Measurements from ENCODE around the gene TH. TPM values are rescaled to one million over a fixed set of nuclear protein-coding genes. Genes with fewer than 3 reads are reported as not detected.

TH gene
- polyA plus RNA-seq, 2 of the 4 experiments (the other 2 are of a cell fraction): not detected

DNA sequence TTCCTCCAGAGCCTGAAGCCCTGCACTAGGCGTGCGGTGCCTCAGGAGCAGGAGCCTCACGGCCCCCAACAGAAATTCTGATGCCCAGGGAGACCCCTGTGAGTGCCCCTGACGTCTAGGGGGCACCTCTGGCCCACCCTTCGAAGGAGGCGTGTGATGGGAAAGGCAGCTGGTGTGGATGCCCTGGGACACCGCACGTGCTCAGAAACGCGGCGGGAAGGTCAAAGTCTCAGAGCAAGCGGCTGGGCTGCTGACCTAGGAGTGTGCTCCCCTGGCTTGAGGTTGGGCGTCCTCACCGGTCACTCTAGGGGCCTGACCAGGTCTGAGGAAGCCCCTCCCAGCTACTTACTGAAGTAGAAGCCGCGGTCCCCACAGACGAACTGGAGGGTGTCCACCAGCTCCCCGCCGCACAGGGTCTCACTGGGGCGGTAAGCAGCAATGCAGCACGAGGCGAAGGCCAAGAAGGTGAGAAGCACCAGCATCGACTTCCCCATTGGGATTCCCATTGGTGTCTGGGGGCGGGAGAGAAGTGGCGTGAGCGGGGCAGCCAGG lies 36.5 kb downstream of the TH start:
- no peak for FAIRE-seq
- DNase-seq (ENCODE audit: low read depth in 1 of 2, low spot score in 1 of 2): no peak
- WGBS (ENCODE audit: missing lambda C conversion rate): 86% methylated on average over 23 of the region's 26 CpGs
- no peak for ATAC-seq
- Histone ChIP-seq H3K4me2 (no peak overlapping the region), H3K4me1 (peaks cover 14% of the 10 kb centered on the region), H3K4me3 (no peak overlapping the region), H3K27ac (no peak overlapping the region), H3K9me3 (no peaks in the 10 kb centered on the region)
- CTCF ChIA-PET: interaction anchor here (2.5 to 12.1 kb wide), 2 partner anchors 15 to 98 kb away, joined by 14 to 152 read pairs; no protein-coding TSS in a partner anchor
- TF ChIP-seq EHF (CRISPR knock-in tag; IDR thresholded peaks at IDR 0.05) (no peak), FOSB (CRISPR knock-in tag; IDR thresholded peaks at IDR 0.05) (no peak), EP300 (IDR thresholded peaks at IDR 0.05) (no peak), RARB (CRISPR knock-in tag; IDR thresholded peaks at IDR 0.05) (no peak), BCL3 (IDR thresholded peaks at IDR 0.05) (no peak), NR3C1 (IDR thresholded peaks at IDR 0.05) (no peak), HMGXB4 (CRISPR knock-in tag; IDR thresholded peaks at IDR 0.05; ENCODE audit: borderline replicate concordance) (no peak), HES2 (IDR thresholded peaks at IDR 0.05) (no peak), HOXB5 (CRISPR knock-in tag; IDR thresholded peaks at IDR 0.05) (no peak), USF2 (IDR thresholded peaks at IDR 0.05) (no peak), HDAC2 (IDR thresholded peaks at IDR 0.05) (no peak), SREBF2 (IDR thresholded peaks at IDR 0.05) (no peak), PBX3 (IDR thresholded peaks at IDR 0.05) (no peak), MAX (IDR thresholded peaks at IDR 0.05) (no peak), ZC3H11A (IDR thresholded peaks at IDR 0.05) (no peak), POLR2AphosphoS2 (conservative IDR thresholded peaks at IDR 0.05; ENCODE audit: low read length) (no peak)
- POLR2A ChIA-PET: no interaction called here

GRCh38 chr11:2134022-2135010 lies 37.3 kb downstream of the TH start:
- Histone ChIP-seq H3K4me3 (no peak overlapping the region), H3K4me2 (no peak overlapping the region), H3K4me1 (peaks cover 9% of the 10 kb centered on the region), H3K9me3 (no peaks in the 10 kb centered on the region), H3K27ac (no peak overlapping the region)
- WGBS (ENCODE audit: missing lambda C conversion rate): 68% methylated on average over 19 of the region's 19 CpGs
- ChIA-PET CTCF (interaction anchor here (0.5 to 12.1 kb wide), 6 partner anchors 16 to 587 kb away, joined by 3 to 152 read pairs (median 6); no protein-coding TSS in a partner anchor), POLR2A (no interaction called here)
- ATAC-seq: no peak
- DNase-seq (ENCODE audit: low read depth in 1 of 2, low spot score in 1 of 2): no peak
- TF ChIP-seq CHD2 (IDR thresholded peaks at IDR 0.05; ENCODE audit: low read length, partially characterized antibody): no peak
- FAIRE-seq: no peak

Measured in A549 (cell line).